GM18909 (cell line): ENCODE data around the gene POT1.
"Not testable (repeated sequence)": the region's sequence is repeated elsewhere in the genome, so short reads cannot be mapped to it uniquely, and the experiment has no call there.

Source experiments
- ATAC-seq: cut with Tn5 transposase; IDR thresholded peaks from one replicate; pipeline ENCODE4 v1.9.1; 2021; ENCODE audit warnings: mild to moderate bottlenecking; ENCODE audit not compliant: unreplicated experiment, poor library complexity

The POT1 gene, protein sequence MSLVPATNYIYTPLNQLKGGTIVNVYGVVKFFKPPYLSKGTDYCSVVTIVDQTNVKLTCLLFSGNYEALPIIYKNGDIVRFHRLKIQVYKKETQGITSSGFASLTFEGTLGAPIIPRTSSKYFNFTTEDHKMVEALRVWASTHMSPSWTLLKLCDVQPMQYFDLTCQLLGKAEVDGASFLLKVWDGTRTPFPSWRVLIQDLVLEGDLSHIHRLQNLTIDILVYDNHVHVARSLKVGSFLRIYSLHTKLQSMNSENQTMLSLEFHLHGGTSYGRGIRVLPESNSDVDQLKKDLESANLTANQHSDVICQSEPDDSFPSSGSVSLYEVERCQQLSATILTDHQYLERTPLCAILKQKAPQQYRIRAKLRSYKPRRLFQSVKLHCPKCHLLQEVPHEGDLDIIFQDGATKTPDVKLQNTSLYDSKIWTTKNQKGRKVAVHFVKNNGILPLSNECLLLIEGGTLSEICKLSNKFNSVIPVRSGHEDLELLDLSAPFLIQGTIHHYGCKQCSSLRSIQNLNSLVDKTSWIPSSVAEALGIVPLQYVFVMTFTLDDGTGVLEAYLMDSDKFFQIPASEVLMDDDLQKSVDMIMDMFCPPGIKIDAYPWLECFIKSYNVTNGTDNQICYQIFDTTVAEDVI

DNA sequence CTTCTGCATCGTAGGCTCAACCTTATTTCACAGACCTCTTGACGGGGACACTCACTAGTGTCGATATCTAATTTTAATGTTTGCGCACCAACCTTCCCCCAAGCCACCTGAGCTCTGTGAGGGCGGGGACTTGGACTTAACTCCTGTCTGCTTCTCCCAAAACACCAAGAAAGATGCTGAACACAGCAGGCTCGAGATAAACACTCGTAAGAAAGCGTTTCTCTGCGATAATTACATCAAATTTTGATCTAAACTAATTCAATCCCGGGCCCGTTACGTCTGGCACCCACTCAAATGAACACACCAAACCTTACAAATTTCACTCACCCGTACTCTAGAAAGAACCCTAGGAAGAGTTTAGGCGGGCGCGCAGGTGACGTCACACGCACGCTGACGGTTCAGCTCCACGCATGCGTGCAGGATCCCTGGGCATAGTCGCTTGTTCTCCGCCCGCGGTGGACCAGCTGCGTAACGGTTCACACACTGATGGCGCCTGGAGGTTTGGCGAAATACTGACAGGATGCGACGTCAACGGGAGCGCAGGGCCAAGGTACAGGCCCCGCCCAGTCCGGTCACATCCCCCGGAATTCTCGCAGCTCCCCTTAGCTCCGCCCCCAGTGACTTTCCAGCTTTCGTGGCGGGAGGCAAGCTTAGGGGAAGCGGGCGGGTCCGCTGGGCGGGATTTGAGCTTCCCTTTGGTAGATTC lies at the start of gene POT1:
Gene POT1, minus strand, starts transcription at position 359 of the 706 bp plus-strand sequence. CDS start 32,652 bp downstream, outside the sequence.
- ATAC-seq = peak; percentile 100

DNA sequence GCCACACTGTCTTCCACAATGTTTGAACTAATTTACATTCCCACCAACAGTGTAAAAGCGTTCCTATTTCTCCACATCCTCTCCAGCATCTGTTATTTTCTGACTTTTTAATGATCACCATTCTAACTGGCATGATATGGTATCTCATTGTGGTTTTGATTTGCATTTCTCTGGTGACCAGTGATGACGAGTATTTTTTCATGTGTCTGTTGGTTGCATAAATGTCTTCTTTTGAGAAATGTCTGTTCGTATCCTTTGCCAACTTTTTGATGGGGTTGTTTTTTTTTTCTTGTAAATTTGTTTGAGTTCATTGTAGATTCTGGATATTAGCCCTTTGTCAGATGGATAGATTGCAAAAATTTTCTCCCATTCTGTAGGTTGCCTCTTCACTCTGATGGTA lies 45.5 kb upstream of the POT1 start:
- not testable (repeated sequence) for ATAC-seq

DNA sequence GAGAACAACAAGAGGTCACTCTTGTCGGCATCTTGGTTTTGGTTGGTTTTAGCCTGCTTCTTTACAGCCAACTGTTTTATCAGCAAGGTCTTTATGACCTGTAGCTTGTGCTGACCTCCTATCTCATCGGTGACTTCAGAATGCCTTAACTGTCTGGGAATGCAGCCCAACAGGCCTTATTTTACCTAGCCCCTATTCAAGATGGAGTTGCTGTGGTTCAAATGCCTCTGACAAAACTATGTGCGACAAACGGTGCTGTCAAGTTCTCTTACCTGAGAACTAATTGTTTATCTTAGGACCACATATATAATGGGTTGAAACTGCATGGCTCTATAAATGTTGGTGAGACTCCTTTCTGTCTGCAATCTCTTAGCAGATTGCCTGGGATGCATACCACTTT lies 35.9 kb upstream of the POT1 start:
- ATAC-seq = no peak

DNA sequence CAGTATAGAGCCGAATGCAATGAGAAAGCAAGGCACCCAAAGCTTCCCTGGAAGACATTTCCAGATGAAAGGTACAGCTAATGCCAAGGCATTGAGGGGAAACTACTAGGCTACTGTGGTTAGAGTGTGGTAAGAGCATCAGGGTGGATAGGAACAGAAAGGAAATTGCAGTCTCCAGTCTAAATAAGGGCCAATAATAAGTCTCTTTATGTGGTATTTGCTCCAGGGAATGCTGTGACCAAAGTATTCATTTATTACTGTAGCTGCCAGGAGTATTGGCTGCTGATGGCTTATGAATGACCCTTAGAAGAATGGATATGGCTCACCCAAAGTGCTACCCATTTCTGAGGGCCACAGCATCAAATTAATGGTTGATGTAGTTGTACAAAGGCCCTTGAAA lies 30.1 kb upstream of the POT1 start:
- no peak for ATAC-seq

DNA sequence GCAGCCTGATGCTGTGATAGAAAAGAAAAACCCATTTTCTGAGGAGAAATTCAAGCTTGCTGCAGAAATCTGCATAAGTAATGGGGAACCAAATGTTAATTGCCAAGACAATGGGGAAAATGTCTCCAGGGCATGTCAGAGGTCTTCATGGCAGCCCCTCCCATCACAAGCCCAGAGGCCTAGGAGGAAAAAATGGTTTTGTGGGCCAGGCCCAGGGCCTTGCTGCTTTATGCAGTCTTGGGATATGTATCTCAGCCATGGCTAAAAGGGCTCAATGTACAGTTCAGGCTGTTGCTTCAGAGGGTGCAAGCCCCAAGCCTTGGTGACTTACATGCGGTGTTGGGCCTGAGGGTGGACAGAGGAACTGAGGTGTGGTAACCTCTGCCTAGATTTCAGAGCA lies 28.3 kb upstream of the POT1 start:
- not testable (repeated sequence) for ATAC-seq

DNA sequence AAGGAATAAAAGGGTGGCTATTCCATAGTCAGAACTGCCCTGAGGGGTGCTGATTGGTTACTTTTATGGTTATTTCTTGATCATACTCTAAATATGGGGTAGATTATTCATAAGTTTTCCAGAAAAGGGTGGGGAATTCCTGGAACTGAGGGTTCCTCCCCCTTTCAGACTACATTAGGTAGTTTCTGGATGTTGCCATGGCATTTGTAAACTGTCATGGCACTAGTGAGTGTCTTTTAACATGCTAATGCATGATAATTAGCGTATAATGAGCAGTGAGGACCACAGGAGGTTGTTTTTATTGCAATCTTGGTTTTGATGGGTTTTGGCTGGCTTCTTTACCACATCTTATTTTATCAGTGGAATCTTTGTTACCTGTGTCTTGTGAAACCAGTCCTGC lies 26.5 kb upstream of the POT1 start:
- ATAC-seq = no peak

DNA sequence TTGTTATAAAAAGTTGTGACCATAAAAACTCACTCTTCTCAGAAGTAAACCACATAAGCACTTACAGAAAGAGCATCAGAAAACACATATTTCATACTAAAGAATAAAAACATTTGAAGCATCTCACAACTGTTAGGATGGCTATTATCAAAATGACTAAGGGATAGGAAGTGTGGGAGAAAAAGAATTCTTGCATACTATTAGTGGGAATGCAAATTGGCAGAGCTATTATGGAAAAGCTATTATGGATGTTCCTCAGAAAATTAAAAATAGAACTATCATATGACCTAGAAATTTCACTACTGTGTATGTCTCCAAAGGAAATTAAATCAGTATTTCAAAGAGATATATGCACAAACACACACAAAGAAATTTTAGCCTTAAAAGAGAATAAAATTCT lies 25.2 kb upstream of the POT1 start:
- no peak for ATAC-seq

DNA sequence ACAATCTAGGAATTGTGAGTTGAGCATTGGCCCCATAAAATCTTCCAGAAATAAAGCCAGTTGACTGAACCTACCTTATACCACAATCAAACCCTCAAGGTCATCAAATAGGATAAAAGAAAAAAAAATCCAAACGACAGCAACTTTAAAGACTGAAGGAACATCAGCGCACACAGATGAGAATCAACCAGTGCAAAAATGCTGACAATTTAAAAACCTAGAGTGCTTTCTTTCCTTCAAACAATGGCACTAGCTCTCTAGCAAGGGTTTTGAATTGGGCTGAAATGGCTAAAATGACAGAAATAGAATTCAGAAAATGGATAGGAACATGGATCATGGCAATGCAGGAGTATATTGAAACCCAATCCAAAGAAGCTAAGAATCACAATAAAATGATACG lies 16.1 kb upstream of the POT1 start:
- no peak for ATAC-seq

DNA sequence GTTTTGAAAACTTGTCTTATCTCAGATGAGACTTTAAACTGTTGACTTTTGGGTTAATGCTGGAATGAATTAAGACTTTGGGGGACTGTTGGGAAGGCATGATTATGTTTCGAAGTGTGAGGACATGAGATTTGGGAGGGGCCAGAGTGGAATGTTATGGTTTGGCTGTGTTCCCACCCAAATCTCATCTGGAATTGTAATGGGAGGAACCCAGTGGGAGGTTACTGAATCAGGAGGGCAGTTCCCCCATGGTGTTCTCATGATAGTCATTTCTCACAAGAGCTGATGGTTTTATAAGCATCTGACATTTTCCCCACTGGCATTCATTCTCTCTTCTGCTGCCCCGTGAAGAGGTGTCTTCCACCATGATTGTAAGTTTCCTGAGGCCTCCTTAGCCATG lies 13.8 kb upstream of the POT1 start:
- ATAC-seq = no peak

DNA sequence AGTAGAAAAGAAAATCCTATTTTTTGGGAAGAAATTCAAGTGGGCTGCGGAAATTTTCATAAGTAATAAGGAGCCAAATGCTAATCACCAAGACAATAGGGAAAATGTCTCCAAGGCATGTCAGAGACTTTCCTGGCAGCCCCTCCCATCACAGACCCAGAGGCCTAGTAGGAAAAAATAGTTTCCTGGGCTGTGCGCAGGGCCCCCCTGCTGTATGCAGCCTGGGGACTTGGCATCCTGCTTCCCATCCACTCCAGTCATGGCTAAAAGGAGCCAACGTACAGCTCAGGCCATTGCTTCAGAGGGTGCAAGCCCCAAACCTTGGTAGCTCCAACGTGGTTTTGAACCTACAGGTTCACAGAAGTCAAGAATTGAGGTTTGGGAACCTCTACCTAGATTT lies 12.8 kb upstream of the POT1 start:
- ATAC-seq = no peak

DNA sequence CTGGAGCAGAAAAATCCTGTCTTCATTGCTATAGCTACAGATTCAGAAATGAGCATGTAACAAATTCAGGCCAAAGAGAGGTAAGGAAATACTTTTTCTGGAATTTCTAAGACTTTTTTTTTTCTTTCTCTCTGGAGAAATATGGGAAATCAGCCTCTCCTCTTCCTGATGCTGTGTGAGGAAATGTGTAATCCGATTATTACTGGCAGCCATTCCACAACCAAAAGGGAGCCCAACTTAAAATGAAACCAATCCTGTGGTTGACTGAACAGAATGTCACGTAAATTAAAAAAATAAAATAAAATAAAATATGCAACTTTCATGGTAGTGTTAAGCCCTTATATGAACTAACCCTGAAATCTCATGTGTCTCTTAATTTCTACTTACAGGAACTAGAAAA lies 10.7 kb upstream of the POT1 start:
- ATAC-seq = no peak

DNA sequence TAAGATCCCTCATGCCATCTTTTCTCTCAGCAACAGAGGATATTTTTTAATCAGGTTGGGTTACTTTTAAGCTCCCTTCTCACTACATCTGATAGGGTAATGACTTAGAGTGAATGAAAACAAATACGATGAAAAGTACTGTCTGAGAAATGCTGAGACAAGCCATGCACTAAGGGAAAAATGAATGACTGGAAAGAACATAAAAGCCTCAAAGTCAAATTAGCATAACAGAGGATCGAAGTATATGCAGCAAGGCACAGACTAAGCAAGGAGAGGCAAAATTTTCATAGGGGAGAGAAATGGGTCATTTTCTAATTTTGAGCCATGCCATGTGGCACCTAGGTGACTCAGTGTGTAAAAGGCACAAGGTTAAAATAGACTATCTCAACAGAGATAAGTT lies 8.5 kb upstream of the POT1 start:
- no peak for ATAC-seq

DNA sequence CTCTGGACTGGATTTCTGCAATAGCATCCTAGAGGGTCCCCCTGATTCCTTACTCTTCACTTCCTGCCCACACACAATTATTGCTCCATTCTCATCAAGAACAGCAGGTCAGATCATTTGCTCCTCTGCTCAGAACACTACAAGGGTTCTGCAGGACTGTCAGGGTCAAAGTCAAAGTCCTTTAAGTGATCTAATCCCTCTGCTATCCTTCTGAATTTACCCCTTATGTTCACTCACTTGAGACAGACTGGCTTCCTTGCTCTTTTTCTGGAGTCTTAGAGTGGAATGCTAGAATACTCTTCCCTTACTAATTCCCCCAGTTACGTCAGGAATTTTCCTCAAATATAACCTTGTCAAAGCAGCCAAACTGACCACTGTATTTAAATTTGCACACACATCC lies 7.5 kb upstream of the POT1 start:
- ATAC-seq = no peak

DNA sequence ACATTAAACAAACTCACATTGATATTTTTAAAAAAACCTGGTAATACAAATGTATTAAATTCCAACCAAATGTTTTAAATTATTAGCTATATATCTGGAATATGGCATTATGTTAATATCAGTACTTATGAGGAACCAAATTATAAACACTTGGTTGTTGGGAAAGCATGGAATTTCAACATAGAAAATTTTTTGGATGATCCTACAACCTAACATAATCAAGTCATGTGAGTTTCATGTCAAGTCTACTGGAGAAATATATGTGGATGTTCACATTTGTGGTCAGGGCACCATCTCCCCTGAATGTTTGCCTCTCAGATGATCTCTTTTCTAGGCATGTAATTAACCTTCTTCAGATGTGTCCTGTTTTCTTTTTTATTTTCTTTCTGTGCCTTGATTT lies 5.2 kb upstream of the POT1 start:
- ATAC-seq = no peak

DNA sequence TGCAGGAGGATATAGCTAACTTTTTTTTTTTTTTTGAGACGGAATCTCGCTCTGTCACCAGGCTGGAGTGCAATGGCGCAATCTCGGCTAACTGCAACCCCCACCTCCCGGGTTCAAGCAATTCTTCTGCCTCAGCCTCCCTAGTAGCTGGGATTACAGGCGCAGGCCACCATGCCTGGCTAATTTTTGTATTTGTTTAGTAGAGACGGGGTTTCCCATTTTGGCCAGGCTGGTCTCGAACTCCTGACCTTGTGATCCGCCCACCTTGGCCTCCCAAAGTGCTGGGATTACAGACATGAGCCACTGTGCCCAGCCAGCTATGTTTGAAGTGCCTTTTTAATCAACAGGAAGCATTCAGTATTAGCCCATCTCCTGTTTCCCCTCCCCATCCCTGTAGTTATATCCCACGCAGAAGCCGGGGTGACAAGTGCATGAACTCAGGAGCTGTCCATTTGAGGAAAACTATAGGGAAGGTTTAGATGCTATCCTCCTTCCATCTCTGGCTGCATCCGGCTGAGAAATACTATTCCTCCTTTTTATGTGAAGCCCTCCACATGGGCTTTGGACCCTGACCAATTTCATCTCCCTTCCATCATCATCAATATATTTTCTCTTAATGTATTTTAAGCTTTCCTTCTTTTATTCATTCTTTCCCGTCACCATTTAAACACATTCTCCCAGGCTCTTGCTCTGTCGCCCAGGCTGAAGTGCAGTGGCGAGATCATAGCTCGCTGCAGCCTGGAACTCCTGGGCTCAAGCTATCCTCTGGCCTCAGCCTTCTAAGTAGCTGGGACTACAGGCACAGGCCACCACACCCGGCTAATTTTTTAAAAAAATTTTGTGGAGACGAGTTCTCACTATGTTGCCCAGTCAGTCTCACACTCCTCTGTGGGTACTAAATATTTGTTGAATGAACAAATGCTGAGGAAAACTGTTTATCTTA lies 1.3 kb upstream of the POT1 start:
- no peak for ATAC-seq

DNA sequence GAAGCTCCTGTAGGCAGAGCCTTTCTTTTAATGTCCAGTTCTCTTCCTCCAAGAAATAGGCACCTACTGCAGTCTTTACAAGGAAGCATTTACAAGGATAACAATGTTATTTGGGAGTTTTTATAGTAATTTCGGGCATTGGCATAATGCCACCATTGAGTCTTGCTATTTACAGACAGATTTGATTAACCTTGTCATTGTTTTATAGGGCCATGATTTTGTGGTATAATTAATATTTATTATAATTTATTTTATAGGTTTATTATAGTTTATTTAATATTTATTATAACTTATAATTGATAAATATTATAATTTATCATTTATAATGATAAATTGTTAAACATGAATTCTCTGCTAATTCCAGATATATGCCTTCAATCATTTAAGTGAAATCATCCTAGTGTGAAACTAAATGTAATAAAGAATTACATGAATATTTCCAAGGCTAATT lies 573 bp upstream of the POT1 start:
- no peak for ATAC-seq

DNA sequence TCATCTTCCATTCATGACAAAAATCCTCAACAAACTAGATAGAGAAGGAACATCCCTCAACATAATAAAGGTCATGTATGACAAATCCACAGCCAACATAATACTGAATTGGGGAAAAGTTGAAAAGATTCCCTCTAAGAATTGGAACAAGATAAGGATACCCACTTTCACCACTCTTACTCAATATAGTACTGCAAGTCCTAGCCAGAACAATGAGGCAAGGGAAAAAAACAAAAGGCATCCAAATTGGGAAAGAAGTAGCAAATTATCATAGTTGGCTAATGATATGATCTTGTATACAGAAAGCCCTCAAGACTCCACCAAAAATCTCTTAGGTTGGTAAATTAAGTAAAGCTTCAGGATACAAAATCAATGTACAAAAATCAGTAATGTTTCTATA lies 4.7 kb downstream of the POT1 start:
- ATAC-seq = no peak

DNA sequence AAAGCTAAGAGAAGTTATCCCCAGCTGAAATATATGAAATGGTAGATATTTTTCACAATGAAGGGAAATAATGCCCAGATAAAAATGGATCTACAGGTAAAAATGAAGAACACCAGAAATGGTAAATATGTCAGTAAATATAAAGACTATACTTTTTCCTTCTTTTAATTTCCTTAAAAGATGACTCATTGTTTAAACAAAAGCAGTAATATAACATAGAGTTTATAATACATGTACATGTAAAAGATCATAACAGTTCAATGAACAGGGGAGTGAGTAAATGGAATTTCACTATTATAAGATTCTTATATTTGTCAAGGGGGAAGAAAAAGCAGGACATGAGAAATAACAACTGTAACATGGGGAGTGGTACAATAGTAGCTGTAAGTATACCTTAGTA lies 7.4 kb downstream of the POT1 start:
- ATAC-seq = no peak

DNA sequence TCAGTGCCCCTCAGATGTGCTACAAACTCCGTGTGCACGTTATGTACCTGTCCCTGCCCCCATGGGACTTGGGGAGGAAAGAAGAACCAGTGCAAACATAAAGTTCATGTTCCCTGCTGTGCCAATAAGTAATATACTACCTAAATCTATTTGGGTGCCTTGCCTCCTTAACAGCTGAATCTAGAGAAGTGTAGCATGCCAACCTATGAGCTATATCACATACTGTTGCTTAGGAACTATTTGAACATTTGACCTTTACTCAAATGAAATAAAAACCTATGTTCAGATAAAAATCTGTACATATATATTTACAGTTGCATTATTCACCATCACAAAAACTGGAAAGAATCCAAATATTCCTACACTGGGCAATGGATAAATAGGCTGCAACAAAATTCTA lies 9.8 kb downstream of the POT1 start:
- ATAC-seq = no peak

DNA sequence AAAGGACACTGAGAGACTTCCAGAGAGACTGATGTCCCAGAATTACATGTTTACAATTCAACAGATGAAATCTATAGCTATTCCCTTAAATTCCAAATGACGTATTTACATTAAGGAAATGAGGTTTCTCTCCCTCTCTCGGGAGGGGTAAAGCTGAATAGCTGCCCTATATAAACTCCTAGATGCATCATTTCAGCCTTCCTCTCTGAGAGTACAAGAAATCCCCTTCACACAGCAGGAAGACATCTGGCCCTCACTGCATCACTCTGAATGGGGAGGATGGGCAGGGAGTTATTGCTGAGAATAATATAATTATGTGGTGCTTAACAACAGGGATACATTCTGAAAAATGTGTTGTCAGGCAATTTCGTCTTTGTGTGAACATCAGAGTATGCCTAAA lies 11.0 kb downstream of the POT1 start:
- ATAC-seq = peak; percentile 78
